Hematopoietic multipotent progenitor cell treated with erythropoietin and hydrocortisone succinate and interleukin-3 and kit ligand, for 8 days (in vitro differentiated cells): Measurements from ENCODE around the gene PLEKHM2.
"Not testable (repeated sequence)": the region's sequence is repeated elsewhere in the genome, so short reads cannot be mapped to it uniquely, and the experiment has no call there.

Experiments used
- DNase-seq: peaks from one replicate; pipeline ENCODE4 v3.0.0-alpha.2; 2015

Gene PLEKHM2

GRCh38 chr1:15684042-15684461, at the start of gene PLEKHM2:
TSS of gene PLEKHM2 (plus strand) at chr1:15684320. CDS start at chr1:15684559, 239 bp downstream.
- DNase-seq, result peak; percentile 41

GRCh38 chr1:15636436-15636835, 47.7 kb upstream of the PLEKHM2 start:
- no peak for DNase-seq

GRCh38 chr1:15637826-15638225, 46.3 kb upstream of the PLEKHM2 start:
- no peak for DNase-seq

GRCh38 chr1:15639262-15639661, 44.9 kb upstream of the PLEKHM2 start:
- no peak for DNase-seq

- DNase-seq, result peak; percentile 74
Measured at GRCh38 chr1:15639931-15640330, 44.2 kb upstream of the PLEKHM2 start.

GRCh38 chr1:15640667-15641066, 43.5 kb upstream of the PLEKHM2 start:
- no peak for DNase-seq

- no peak for DNase-seq
Measured at GRCh38 chr1:15649937-15650336, 34.2 kb upstream of the PLEKHM2 start.

GRCh38 chr1:15650433-15650832, 33.7 kb upstream of the PLEKHM2 start:
- DNase-seq, result no peak

- DNase-seq, result not testable (repeated sequence)
Measured at GRCh38 chr1:15652130-15652529, 32.0 kb upstream of the PLEKHM2 start.

GRCh38 chr1:15654091-15654690, 29.9 kb upstream of the PLEKHM2 start:
- no peak for DNase-seq

GRCh38 chr1:15656464-15656863, 27.7 kb upstream of the PLEKHM2 start:
- DNase-seq, result no peak

GRCh38 chr1:15657021-15657420, 27.1 kb upstream of the PLEKHM2 start:
- no peak for DNase-seq

GRCh38 chr1:15660151-15660550, 24.0 kb upstream of the PLEKHM2 start:
- DNase-seq, result no peak

- no peak for DNase-seq
Measured at GRCh38 chr1:15662477-15662876, 21.6 kb upstream of the PLEKHM2 start.

- DNase-seq, result no peak
Measured at GRCh38 chr1:15663925-15664324, 20.2 kb upstream of the PLEKHM2 start.

GRCh38 chr1:15667362-15667761, 16.8 kb upstream of the PLEKHM2 start:
- no peak for DNase-seq

- DNase-seq, result no peak
Measured at GRCh38 chr1:15668089-15668754, 15.9 kb upstream of the PLEKHM2 start.

GRCh38 chr1:15669074-15669473, 15.0 kb upstream of the PLEKHM2 start:
- no peak for DNase-seq

- DNase-seq, result no peak
Measured at GRCh38 chr1:15669864-15670263, 14.3 kb upstream of the PLEKHM2 start.

- DNase-seq, result no peak
Measured at GRCh38 chr1:15671430-15671829, 12.7 kb upstream of the PLEKHM2 start.

- DNase-seq, result peak; percentile 82
Measured at GRCh38 chr1:15674386-15675159, 9.5 kb upstream of the PLEKHM2 start.

- DNase-seq, result no peak
Measured at GRCh38 chr1:15676010-15676409, 8.1 kb upstream of the PLEKHM2 start.

- peak; percentile 92 for DNase-seq
Measured at GRCh38 chr1:15676688-15677661, 7.1 kb upstream of the PLEKHM2 start.
